Esophagus (tissue), 2 donors: ENCODE data around the gene MRPS14. TPM values are rescaled to one million over a fixed set of nuclear protein-coding genes. Genes with fewer than 3 reads are reported as not detected.
"Not testable (repeated sequence)": the region's sequence is repeated elsewhere in the genome, so short reads cannot be mapped to it uniquely, and the experiment has no call there.

Experiments
- H3K27ac ChIP-seq, 2 donors: one replicate each; pipeline ENCODE4 v1.5.1; 2013; ENCODE audit warnings: low read depth in 2 of 2, mild to moderate bottlenecking in 2 of 2, inconsistent platforms in 1 of 2, low read length in 1 of 2, moderate library complexity in 1 of 2
- H3K27me3 ChIP-seq, 2 donors: one replicate each; pipeline ENCODE4 v1.6.1; 2013; ENCODE audit warnings: low read length in 2 of 2, control low read depth in 1 of 2, mild to moderate bottlenecking in 1 of 2; ENCODE audit not compliant: insufficient read depth in 2 of 2, control insufficient read depth in 1 of 2
- H3K36me3 ChIP-seq, 2 donors: one replicate each; pipeline ENCODE4 v1.6.1; 2013; ENCODE audit warnings: low read length in 1 of 2; ENCODE audit not compliant: control insufficient read depth in 2 of 2, insufficient read depth in 2 of 2
- H3K4me1 ChIP-seq, 2 donors: one replicate each; pipeline ENCODE4 v1.6.1; 2013; ENCODE audit warnings: low read length in 1 of 2; ENCODE audit not compliant: control insufficient read depth in 2 of 2, insufficient read depth in 2 of 2
- H3K4me3 ChIP-seq, 2 donors: one replicate each; pipeline ENCODE4 v1.5.1; 2013; ENCODE audit warnings: low read length in 2 of 2, mild to moderate bottlenecking in 2 of 2, low read depth in 1 of 2, moderate library complexity in 1 of 2
- H3K9me3 ChIP-seq, 2 donors: one replicate each; pipeline ENCODE4 v1.6.1; 2013; ENCODE audit warnings: mild to moderate bottlenecking in 2 of 2, low read depth in 1 of 2, low read length in 1 of 2, moderate library complexity in 1 of 2; ENCODE audit not compliant: control insufficient read depth in 2 of 2, insufficient read depth in 1 of 2
- WGBS, 2 donors: extraction: QIAGEN DNeasy Blood & Tissue Kit; methylation state at CpG; one replicate each; pipeline ENCODE4 v1.1.7; 2013; 5-methylcytosine and 5-hydroxymethylcytosine counted together
- polyA plus RNA-seq, 2 donors: library from polyadenylated mRNA; stranded (reverse); fragments of 200-250 nt; gene quantifications; one replicate each; pipeline ENCODE4 v1.2.3, GENCODE V29; 2013
- donor health status: healthy with polysubstance abuse.
- donor health status: Bipolar disorder and iron deficiency.

The MRPS14 gene
- polyA plus RNA-seq, 2 donors, result 6.7 to 21.2 TPM

- Histone ChIP-seq H3K36me3 (no peaks in the 10 kb centered on the region), H3K27ac (no peak overlapping the region), H3K9me3 (no peaks in the 10 kb centered on the region), H3K4me1 (no peaks in the 10 kb centered on the region), H3K4me3 (no peak overlapping the region), H3K27me3 (no peaks in the 10 kb centered on the region)
- 97 to 98% methylated on average over 32 of the region's 32 CpGs for WGBS, 2 donors
These were observed 22.3 kb upstream of the MRPS14 start for GRCh38 chr1:175045519-175045918.

GRCh38 chr1:175045097-175045496, 21.9 kb upstream of the MRPS14 start:
- H3K36me3 ChIP-seq, result no peaks in the 10 kb centered on the region
- H3K27ac ChIP-seq, result no peak overlapping the region
- H3K27me3 ChIP-seq, result no peaks in the 10 kb centered on the region
- no peaks in the 10 kb centered on the region for H3K9me3 ChIP-seq
- no peak overlapping the region for H3K4me3 ChIP-seq
- 94 to 96% methylated on average over 19 of the region's 19 CpGs for WGBS, 2 donors
- no peaks in the 10 kb centered on the region for H3K4me1 ChIP-seq

GRCh38 chr1:175044591-175044990, 21.4 kb upstream of the MRPS14 start:
- not testable (repeated sequence) for H3K9me3 ChIP-seq, H3K36me3 ChIP-seq, H3K4me3 ChIP-seq, H3K27ac ChIP-seq, H3K27me3 ChIP-seq, H3K4me1 ChIP-seq
- 90 to 94% methylated on average over 18 of the region's 18 CpGs for WGBS, 2 donors

GRCh38 chr1:175043824-175044223, 20.6 kb upstream of the MRPS14 start:
- H3K36me3 ChIP-seq, result no peaks in the 10 kb centered on the region
- H3K27ac ChIP-seq, result no peak overlapping the region
- H3K27me3 ChIP-seq, result no peaks in the 10 kb centered on the region
- H3K9me3 ChIP-seq, result no peaks in the 10 kb centered on the region
- no peak overlapping the region for H3K4me3 ChIP-seq
- H3K4me1 ChIP-seq, result no peaks in the 10 kb centered on the region
- 56 to 74% methylated on average over 19 of the region's 19 CpGs for WGBS, 2 donors

- Histone ChIP-seq H3K36me3 (no peaks in the 10 kb centered on the region), H3K9me3 (no peaks in the 10 kb centered on the region), H3K4me3 (no peak overlapping the region), H3K27me3 (no peaks in the 10 kb centered on the region), H3K4me1 (no peaks in the 10 kb centered on the region), H3K27ac (no peak overlapping the region)
- 67 to 70% methylated on average over 3 of the region's 3 CpGs for WGBS, 2 donors
These were observed 19.4 kb upstream of the MRPS14 start for GRCh38 chr1:175042650-175043049.

GRCh38 chr1:175040324-175040879, 17.2 kb upstream of the MRPS14 start:
- Histone ChIP-seq H3K27me3 (no peaks in the 10 kb centered on the region), H3K36me3 (no peaks in the 10 kb centered on the region), H3K9me3 (no peaks in the 10 kb centered on the region), H3K4me3 (no peak overlapping the region), H3K27ac (no peak overlapping the region), H3K4me1 (no peaks in the 10 kb centered on the region)
- 42 to 45% methylated on average over 4 of the region's 4 CpGs for WGBS, 2 donors

- no peaks in the 10 kb centered on the region for H3K4me1 ChIP-seq
- no peaks in the 10 kb centered on the region for H3K27me3 ChIP-seq
- no peaks in the 10 kb centered on the region for H3K9me3 ChIP-seq
- 64 to 65% methylated on average over 7 of the region's 7 CpGs for WGBS, 2 donors
- no peaks in the 10 kb centered on the region for H3K36me3 ChIP-seq
- no peak overlapping the region for H3K4me3 ChIP-seq
- no peak overlapping the region for H3K27ac ChIP-seq
These were observed 14.2 kb upstream of the MRPS14 start for GRCh38 chr1:175037416-175037815.

GRCh38 chr1:175036476-175036875, 13.3 kb upstream of the MRPS14 start:
- no peaks in the 10 kb centered on the region for H3K36me3 ChIP-seq

GRCh38 chr1:175035865-175036264, 12.6 kb upstream of the MRPS14 start:
- H3K27ac ChIP-seq, result no peak overlapping the region
- no peak overlapping the region for H3K4me3 ChIP-seq
- no peaks in the 10 kb centered on the region for H3K36me3 ChIP-seq
- no peaks in the 10 kb centered on the region for H3K27me3 ChIP-seq
- no peaks in the 10 kb centered on the region for H3K9me3 ChIP-seq
- H3K4me1 ChIP-seq, result no peaks in the 10 kb centered on the region
- 87% methylated on average over 6 of the region's 6 CpGs for WGBS, 2 donors

More at GRCh38 chr1:175036476-175036875, 13.3 kb upstream of the MRPS14 start:
- Histone ChIP-seq H3K4me1 (no peaks in the 10 kb centered on the region), H3K27me3 (no peaks in the 10 kb centered on the region), H3K27ac (no peak overlapping the region), H3K9me3 (no peaks in the 10 kb centered on the region), H3K4me3 (no peak overlapping the region)
- WGBS, 2 donors, result 69 to 71% methylated on average over 3 of the region's 3 CpGs

GRCh38 chr1:175034775-175035174, 11.6 kb upstream of the MRPS14 start:
- no peaks in the 10 kb centered on the region for H3K27me3 ChIP-seq
- WGBS, 2 donors, result 64 to 68% methylated on average over 2 of the region's 2 CpGs
- H3K36me3 ChIP-seq, result no peaks in the 10 kb centered on the region

More at GRCh38 chr1:175034775-175035174, 11.6 kb upstream of the MRPS14 start:
- no peaks in the 10 kb centered on the region for H3K4me1 ChIP-seq
- H3K27ac ChIP-seq, result no peak overlapping the region
- H3K4me3 ChIP-seq, result no peak overlapping the region
- no peaks in the 10 kb centered on the region for H3K9me3 ChIP-seq
